HTERT RPE-1 (cell line): ENCODE data around the gene TMEM132A.
"Not testable (repeated sequence)": the region's sequence is repeated elsewhere in the genome, so short reads cannot be mapped to it uniquely, and the experiment has no call there.

Source experiments
- in situ Hi-C: fragments of 300-500 bp; cut with MboI; formaldehyde crosslinking; loops from 4 replicates; pipeline ENCODE4 v1.14.3; 2020; ENCODE audit warnings: low sequenced_read_pairs

The TMEM132A gene

DNA sequence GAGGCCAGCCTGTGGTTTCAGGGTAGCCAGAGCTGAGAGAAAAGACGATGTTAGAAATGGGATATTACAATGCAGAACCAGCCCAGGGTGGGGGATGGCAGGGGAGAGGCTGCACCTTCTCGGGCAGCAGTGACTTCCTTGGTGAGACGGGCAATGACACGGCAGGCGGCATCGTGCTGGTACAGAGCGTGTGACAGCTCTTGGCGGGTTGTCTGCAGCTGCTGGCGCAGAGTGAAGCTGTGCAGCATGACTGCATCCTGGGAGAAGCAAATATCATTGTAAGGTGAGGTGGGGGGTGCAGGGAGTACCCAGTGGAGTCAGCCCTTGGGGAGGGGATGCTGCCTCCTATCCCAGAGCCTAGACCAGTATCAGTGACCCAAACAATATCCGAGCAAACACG is 21.6 kb upstream of the TMEM132A start:
- in situ Hi-C loops: no loop called here

DNA sequence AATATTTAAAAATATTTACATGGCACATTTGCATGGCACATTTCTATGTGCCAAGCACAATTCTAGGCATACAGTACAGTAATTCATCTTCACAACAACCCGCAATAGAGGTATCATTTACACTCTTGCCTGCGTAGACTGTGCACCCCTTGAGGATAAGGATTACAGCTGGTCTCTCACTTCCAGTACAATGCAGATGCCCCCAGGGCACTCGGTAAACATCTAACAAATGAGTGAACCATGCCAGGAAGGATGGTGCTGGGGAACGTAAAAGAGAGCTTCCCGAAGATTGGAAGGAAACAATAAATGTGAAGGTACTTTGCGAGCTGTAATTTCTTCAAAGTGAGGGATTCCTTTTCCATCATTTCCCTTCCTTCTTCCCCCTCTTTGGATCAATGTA is 19.2 kb upstream of the TMEM132A start:
- in situ Hi-C loops: no loop called here

DNA sequence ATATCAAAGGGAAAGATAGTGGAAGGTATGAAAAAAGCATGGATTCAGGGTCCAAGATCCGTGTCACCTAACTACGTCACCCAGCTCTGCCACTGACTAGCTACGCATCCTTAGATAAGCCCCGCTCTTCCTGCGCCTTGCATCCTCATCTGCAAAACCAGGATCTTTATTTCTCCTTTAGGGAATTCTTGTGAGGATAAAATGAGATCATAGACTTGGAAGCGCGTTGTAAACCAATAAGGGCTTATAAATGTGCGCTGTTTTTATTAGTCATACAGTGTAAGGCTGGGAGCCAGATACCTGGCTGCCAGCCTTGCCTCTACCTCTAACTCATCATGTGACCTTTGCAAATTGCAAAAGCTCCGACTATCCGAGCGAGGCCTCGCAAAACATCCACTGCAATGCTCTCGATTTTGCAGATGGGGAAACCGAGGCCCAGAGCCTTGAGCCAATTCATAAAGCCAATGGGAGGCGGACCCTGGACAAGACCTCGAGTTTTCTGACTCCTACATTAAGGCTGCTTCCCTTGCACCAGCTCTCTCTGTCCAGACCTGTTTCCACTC is 18.6 kb upstream of the TMEM132A start:
- in situ Hi-C loops: no loop called here

DNA sequence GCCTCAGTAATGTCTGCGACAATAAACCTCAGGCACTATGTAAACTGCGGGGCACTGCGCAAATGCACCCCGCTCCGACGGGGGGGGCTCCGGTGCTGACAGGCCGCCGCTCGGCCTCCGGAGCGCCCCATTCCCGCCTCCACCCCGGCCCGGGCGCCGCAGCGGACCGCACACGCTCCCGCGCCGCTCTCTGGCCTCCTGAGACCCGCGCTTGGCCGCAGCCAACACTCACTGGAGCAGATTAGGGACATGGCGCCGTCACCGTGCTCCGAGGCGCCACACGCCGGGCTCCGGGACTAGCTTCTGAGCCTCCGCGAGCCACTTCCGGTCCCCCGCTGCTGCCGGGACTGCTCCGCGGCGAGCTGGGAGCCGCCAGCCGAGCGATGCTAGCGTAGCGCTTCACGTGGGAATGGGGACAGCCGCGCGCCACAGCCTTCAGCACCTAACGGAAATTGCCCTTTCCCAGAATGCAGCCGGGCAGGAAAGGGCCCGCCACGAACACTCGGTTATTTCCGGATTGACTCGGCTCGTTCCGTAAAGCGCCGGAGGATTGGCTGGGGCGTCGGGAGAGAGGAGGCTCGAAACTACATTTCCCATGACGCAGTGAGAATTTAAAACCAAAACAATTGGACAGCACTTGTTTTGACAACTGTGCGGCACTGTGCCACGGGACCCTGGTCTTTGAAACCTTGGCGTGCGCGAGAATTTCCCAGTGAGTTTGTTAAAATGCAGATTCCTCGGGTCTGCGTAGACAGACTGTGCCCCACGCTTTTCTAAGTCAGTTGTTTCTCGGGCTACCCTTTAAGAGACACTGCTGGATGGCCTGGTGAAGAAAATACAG is 17.9 kb upstream of the TMEM132A start, which contains the start of gene PRPF19:
Gene PRPF19, minus strand, starts transcription at position 454 of the 841 bp plus-strand sequence. Its CDS starts 203 bp downstream, at position 251.
- in situ Hi-C loops: no loop called here

DNA sequence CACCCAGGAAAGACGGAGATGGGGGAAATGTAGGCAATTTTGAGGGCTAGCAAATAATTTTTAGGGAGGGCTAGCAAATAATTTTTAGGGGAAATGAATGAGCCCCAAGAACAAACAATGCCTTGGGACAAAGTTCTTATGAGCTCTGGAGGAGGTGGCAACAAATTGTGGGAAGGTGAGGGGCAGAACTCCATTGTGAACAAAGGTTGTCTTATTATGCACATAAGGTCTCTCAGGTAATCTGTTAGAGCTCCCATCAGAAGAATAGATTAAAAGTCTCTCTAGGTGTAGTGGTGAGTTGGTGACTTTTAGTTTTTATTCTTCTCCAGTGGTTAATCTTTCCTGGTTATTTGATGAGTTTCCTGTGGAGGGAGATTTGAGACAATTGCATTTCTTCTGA is 15.5 kb upstream of the TMEM132A start:
- in situ Hi-C loops: no loop called here

DNA sequence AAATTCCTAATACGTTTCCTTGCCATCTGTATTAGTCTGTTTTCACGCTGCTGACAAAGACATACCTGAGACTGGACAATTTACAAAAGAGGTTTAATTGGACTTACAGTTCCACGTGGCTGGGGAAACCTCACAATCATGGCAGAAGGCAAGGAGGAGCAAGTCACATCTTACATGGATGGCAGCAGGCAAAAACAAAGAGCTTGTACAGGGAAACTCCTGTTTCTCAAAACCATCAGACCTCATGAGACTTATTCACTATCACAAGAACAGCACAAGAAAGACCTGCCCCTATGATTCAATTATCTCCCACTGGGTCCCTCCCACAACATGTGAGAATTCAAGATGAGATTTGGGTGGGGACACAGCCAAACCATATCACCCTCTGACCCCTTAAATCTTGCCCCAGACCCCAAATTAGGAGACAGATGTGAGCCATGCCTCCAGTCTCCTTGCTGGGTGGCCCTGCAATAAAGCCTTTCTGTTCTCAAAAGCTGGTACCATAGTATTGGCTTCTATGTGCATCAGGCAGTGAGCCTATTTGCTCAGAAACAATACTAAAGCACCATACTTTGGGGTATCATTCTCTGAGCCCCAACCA is 14.5 kb upstream of the TMEM132A start:
- in situ Hi-C loops: not testable (repeated sequence)

DNA sequence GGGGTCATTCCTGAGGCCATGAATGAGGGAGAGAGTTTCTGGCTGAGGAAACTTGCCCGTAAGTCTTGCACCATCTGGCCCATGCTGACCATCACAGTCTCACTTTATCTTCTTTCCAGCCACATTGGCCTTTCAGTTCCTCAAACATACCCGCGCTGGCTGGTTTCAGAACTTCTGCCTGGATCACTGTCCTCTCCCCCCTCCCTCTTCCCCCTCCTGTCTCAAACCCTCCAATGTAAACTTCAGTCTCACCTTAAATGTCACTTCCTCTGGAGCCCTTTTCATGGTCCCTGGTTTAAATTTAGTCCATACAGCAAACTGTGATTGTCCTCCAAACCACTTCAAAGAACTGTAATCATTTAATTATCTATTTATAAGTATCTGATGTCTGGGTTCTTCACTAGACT is 14.0 kb upstream of the TMEM132A start:
- in situ Hi-C loops: no loop called here

DNA sequence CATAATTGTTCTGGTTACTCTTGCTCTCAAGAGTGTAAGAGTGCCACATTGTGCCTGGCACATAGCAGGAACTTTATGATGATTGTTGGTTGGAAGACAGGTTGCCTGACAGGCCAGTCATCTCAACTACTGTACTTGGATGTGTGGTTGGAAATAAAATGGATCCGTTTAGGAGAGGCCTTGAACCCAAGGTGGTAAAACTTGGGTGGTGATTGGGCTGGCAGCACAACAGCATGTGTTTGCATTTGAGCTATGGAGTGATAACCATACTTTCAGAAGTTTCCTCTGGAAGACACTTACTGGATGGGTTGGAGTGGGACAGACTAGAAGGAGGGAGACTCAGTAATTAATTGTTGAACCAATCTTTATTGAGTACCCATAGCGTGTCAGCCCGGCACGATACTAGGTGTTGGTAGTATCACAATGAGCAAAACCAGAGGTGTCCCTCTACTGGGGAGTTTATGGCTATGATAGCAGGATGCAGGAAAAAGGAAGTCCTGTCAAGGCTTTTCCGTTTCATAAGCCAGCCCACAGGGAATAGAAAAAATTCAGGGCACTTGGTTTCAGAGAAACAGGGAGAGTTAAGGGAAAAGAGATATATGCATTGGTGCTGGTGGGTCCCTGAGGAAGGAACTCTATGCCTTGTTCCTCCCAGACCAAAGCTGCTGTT is 13.4 kb upstream of the TMEM132A start:
- in situ Hi-C loops: no loop called here

DNA sequence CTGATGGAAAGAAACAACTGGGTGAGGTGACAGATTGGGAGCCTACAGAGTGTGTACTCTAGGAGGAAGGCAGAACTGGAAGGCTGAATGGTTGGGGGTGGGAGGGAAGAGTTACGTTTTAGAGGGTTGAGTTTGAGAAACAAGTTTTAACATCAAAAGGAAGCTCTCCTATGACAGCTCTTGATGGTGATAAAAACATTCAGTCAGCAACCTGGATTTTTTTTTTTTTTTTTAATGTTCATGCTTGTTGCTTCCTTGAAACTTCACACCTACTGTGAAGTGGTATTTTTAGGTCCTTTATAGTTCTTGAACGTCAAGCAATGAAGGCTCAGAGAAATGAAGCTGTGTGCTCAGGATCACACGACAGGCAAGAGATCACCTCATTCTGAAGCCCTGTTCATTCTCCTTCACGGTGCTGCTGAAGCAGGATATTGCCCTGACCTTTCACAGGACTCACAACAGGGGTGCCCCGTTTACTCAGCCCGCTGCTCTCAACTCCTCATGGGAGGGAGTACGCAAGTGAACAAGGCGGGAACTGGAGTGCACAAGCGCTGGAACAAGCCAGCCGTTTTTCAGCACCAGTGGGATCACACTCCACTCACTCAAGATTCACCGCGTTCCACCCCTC is 11.9 kb upstream of the TMEM132A start:
- in situ Hi-C loops: no loop called here

DNA sequence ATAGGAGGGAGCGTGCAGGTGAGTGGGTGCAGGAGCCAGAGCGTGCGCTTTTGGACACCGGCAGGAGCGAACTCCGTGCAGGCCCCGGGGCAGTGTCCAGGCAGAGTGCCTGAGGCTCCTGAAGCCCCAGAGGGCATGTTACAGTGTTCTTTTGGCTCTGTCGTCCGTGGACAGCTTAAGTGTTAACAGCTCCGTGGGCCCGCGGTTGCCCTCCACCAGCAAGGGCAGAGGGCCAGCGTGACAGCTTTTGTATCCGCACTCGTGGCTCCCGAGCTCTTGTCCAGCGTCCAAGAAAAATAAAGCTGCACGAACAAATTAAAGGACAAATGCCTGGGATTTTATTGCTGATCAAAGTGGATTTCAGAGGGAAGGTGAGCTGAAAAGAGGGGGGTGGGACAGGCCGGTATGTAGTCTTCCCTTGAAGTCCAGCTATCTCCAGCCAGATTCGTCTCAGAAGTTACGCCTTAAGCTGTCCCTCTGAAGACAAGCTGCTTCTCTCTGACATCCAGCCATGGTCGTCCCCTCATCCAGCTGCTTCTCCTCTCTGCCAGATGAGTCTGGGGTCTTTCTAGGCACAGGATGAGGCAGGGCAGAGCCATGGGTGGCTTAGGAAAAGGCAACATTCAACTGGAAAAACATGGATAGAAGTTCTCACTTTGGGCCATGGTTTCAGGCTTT is 11.3 kb upstream of the TMEM132A start:
- in situ Hi-C loops: no loop called here

DNA sequence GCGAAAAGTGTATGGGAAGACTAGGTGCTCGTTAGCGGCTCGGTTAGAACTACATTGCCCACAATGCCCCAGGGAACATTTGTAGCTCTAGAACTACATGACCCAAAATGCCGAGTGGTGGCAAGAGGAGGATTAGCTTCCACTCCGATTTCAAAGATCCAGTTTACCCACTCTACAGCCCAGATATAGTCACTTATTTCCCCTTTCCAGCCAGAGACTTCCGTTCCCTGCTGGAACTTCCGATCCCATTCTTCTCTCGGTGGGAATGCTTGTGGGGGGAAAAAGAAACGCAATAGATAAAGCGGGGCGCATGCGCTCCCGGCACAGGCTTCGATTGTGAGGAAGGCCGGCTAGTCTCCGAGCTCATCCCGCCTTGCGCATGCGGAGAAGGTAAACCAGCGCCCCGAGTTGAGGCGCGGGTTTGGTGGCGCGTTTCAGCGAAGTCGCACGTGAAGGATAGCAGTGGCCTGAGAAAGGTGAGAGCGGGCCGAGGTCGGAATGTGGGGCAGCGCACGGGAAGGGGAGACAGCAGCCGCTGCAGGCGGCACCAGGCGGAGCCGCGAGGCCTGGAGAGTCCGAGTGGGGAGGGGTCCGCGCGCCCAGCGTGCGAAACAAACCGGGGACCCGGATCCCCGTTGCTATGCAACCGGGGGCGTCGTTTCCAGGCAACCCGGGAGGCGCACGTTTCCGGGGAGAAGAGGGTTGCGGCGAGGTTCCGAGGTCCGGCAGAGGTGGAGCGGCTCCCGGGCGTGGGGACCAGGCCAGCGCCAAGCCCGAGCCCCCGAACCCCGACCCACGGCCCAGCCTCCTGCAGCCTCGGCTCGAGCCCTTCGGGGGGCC is 10.2 kb upstream of the TMEM132A start, which contains the start of gene TMEM109:
Gene TMEM109, plus strand, starts transcription at position 366 of the 840 bp plus-strand sequence. CDS start 5,536 bp downstream, outside the sequence.
- in situ Hi-C loops: no loop called here

DNA sequence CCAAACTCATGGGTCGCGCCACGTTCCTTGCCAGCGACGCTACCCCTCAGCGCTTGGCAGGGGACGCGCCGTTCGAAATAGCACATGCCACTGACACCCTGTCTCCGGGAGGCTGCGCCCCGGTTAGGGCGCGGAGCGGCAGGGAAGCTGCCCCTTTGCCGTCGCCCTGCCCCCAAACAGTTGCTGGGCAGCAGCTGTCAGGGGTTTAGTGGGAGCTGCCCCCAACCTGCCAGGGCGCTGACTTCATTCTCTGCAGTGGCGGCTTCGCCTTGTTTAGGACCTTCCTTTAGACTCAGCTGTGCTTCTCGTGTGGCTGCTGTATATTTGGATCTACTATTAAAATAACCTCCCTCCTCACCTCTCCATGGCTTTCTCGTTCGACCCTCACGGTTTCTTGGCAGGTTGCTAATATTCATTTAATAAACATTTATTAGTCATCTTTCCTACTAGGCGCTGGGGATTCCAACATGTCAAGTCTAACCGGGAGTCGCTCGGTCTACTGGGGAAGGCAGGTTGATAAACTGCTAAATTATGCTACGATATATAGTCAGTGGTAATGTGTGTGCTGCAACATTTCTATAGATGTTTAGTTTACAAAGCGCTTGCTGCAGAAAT is 9.5 kb upstream of the TMEM132A start:
- in situ Hi-C loops: no loop called here

DNA sequence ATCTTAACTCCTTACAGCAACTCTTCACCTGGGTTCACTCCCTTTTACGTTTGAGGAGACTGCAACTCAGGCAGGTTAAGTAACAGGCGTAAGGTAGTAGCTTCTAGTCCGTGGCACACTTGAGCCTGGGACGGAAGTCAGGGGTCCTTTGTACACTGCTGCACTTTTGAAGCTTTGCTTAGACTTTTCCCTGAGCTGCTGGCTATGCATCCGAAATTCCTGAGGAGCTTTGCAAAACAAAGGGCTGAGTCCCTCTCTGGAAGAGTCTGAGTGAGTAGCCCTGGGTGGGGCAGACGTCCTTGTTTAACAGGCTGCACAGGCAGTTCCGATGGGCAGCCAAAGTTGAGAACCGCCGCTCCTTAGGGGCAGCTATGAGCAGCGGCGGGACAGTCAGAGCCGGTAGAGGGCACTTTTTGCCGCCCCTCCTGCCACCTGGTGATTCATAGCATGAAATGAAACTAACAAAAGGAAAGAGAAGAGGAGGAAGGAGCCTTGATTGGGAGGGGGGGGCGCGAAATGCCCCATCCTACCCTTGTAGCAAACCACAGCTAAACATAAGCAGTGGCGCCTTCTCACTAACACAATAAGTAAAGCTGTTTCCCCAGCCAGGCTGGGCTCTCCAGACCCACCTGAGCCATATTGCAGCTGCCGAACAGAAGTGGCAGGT is 8.9 kb upstream of the TMEM132A start:
- in situ Hi-C loops: no loop called here

DNA sequence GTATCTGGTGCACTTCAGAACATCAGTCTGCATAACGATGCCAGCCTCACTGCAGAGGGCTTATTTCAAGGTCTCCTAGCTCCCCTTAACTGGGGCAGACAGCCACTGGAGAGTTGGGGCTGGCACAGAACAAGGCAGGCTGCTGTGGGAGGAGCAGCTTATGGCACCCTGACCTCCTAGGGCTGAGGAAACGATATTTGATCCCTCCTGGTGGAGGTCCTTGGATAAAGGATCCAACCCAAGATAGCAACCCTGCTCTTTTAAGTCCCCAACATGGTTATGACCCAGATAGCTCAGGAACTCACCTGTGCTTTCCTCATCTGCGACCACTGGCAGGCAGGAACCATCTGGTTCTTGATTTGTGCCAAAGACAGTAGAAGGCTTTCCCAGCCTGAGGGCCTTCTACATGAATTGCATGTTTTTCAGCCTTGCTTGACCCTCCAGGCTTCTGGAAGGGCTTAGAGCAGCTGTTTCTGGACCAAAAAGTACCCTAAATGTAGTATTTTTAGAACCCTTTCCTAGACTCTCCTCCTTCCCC is 7.5 kb upstream of the TMEM132A start:
- in situ Hi-C loops: no loop called here

DNA sequence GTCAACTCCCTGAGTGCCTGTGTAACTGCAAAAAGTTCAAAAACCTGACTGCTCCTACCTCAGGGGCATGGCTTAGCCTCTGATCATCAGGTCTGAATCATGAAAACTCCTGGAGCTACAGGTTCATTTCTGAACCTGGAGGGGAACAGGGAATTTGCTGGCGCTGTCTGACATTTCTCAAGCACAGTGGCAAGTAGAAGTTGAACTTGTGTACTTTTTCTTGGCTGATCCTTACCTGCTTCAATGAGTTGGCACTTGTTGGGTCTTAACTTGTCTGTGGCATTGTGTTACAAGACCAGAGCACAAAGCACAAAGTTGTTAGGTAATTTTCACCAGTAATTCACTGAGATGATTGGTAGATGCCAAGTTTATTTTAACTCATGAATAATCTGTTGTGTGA is 7.0 kb upstream of the TMEM132A start:
- in situ Hi-C loops: no loop called here

DNA sequence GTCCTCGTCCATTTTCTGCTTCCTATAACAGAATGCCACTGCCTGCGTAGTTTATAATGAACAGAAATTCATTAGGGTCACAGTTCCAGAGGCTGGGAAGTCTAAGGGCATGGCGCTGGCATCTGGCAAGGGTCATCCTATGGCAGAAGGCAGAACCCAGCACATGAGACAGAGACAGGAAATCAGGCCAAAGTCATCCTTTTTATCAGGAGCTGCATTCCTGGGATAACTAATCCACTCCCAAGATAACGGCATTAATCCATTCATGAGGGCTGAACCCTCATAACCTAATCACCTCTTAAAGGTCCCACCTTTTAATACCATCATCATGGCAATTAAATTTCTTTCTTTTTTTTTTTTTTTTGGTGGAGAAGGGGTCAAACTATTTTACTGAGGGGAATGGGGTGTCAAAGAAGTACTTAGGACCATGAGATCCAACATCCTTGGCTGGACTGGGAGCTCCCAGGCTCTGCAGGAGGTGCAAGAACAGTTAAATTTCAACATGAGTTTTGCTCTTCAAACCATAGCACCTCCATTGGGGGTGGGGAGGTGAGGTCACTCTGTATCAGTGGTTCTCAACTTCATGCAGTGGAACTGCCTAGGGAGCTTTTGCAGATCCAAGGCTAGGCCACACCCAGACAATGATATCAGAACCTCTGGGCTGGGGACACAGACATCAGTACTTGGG is 5.9 kb upstream of the TMEM132A start:
- in situ Hi-C loops: no loop called here

DNA sequence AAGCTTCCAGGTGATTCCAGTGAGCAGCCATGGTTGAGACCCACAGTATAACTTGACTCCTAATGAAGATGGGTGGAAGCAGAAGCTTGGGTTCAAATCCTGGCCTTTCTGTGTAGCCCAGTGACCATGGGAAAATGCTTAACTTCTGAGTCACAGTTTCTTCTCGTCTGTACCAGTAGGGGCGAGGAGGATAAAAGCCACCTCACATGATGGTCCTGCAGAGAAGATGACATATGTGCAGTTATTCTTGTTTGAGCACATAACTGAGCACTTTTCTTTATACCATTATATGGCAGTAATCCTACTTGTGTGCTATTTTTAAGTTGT is 5.4 kb upstream of the TMEM132A start:
- in situ Hi-C loops: no loop called here

DNA sequence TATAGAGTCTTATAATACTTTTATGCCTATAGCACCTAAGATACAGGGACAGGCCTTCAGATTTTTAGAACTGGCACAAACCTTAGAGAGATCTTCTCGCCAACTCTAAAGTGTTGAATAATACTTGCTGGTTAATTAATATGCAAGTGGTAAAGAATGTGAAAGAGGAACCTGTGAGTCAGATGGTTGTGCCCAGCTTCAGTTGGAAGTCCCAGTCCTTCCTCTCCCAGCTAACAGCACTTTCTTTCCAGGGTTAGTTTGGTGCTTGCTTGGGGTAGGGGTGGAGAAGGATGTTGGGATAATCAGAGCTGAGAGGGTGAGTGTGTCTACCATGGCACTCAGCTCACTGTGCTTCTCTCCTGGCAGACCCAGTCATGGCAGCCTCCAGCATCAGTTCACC is 4.9 kb upstream of the TMEM132A start:
- in situ Hi-C loops: no loop called here
